ENCODE data around the gene DISP3. TPM values are rescaled to one million over a fixed set of nuclear protein-coding genes. Genes with fewer than 3 reads are reported as not detected.

DISP3 gene
- total RNA-seq, 1 donor from 2014 or later: 0.17 TPM

- DNase-seq (ENCODE audit: low read depth): no peak
- TF ChIP-seq CTCF (IDR thresholded peaks at IDR 0.05; ENCODE audit: insufficient read depth, low read length, poor library complexity, severe bottlenecking): no peak
- Histone ChIP-seq H3K4me3 (ENCODE audit: low read depth, low read length) (no peak overlapping the region), H3K27me3 (ENCODE audit: control insufficient read depth, insufficient read depth, low read length) (no peaks in the 10 kb centered on the region), H3K36me3 (ENCODE audit: control insufficient read depth, insufficient read depth, low read length) (no peaks in the 10 kb centered on the region)
These were observed 51.1 kb downstream of the DISP3 start for GRCh38 chr1:11529763-11530730.

GRCh38 chr1:11530731-11531311 is 51.9 kb downstream of the DISP3 start:
- H3K4me3 ChIP-seq (ENCODE audit: low read depth, low read length): no peak overlapping the region
- no peak for TF ChIP-seq CTCF (IDR thresholded peaks at IDR 0.05; ENCODE audit: insufficient read depth, low read length, poor library complexity, severe bottlenecking)

DNA sequence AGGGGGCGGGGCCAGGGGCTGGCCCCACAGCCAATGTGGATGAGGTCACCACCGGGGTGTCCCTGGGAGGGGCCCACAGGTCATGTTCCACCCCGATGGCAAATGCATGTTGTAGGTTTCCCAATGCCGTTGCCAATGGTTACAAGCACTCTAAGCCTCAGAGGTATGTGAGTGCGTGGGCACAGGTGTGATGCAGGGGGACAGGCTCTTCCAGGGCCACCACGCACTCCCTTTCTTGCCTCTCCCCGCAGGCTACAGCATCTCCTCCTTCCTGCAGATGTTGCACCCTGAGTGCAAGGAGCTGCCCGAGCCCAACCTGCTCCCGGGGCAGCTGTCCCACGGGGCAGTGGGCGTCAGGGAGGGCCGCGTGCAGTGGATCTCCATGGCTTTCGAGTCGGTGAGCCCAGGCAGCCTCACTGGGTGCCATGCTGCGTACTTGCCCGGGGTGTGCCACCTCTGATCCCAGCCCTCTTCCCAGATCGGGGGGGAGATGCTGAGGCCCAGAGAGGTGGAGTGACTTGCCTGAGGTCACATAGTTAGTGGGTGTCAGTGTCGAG is 52.4 kb downstream of the DISP3 start:
- DNase-seq (ENCODE audit: low read depth): no peak
- no peak for TF ChIP-seq CTCF (IDR thresholded peaks at IDR 0.05; ENCODE audit: insufficient read depth, low read length, poor library complexity, severe bottlenecking)
- Histone ChIP-seq H3K4me3 (ENCODE audit: low read depth, low read length) (no peak overlapping the region), H3K27me3 (ENCODE audit: control insufficient read depth, insufficient read depth, low read length) (no peaks in the 10 kb centered on the region), H3K36me3 (ENCODE audit: control insufficient read depth, insufficient read depth, low read length) (no peaks in the 10 kb centered on the region)

More at GRCh38 chr1:11530731-11531311, 51.9 kb downstream of the DISP3 start:
- Histone ChIP-seq H3K36me3 (ENCODE audit: control insufficient read depth, insufficient read depth, low read length) (no peaks in the 10 kb centered on the region), H3K27me3 (ENCODE audit: control insufficient read depth, insufficient read depth, low read length) (no peaks in the 10 kb centered on the region)
- no peak for DNase-seq (ENCODE audit: low read depth)

DNA sequence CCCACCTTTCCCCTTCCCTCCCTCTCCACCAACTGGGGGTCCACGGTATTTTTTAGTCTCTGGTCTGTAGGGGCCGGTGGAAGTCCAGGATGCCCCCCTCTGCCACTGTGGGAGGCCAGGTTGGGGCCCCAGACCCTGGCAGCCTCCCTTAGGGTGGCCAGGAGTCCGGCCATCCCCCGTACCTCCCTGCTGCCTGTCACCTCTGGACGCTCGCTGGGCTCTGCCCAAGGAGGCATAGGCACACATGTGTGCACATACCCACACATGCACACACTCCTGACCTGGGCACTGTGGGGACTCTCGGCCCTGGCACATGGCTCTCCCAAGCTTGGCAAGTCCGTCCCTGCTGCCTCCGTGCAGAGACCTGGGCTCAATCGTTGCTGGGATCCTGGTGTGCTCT is 53.0 kb downstream of the DISP3 start:
- TF ChIP-seq CTCF (IDR thresholded peaks at IDR 0.05; ENCODE audit: insufficient read depth, low read length, poor library complexity, severe bottlenecking): no peak
- Histone ChIP-seq H3K27me3 (ENCODE audit: control insufficient read depth, insufficient read depth, low read length) (no peaks in the 10 kb centered on the region), H3K4me3 (ENCODE audit: low read depth, low read length) (no peak overlapping the region), H3K36me3 (ENCODE audit: control insufficient read depth, insufficient read depth, low read length) (no peaks in the 10 kb centered on the region)
- DNase-seq (ENCODE audit: low read depth): no peak

DNA sequence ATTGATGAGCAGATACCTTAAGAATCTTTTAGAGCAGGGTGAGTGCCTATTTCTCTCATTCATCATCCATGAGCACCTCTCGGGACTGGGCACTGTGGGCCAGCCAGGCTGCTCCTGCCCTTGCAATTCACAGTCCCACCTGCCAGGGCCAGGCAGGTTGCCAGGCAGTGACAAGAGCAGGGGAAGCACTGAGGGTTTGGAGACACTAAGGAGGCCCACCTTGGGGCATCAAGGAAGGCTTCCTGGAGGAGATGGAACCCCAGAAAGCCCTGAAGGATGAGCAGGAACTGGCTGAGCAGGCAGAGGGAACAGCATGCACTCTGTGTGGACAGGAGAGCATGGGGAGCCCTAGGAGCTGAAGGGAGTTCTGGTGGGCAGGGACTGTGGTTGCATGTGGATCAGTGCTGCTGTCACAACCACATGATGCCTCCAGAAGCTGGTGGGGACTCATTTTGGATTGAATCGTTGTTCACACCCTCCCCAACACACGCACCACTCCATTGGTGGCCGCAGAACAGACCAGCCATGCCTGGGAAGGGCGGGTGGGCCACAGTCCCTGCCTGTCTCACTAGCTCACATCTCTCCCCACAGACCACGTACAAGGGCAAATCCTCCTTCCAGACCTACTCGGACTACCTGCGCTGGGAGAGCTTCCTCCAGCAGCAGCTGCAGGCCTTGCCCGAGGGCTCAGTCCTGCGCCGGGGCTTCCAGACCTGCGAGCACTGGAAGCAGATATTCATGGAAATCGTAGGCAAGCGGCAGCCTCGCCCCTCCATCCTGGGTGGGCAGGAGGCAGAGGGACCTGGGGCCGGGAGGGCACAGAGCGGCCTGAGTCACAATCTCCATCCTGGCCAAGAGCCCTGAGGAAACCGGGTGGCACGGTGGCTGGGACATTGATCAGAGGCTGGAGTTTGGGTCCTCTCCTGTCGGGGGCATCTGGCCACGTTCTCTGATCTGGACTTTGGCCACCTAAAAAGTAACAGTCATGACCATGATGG is 55.1 kb downstream of the DISP3 start:
- Histone ChIP-seq H3K36me3 (ENCODE audit: control insufficient read depth, insufficient read depth, low read length) (no peaks in the 10 kb centered on the region), H3K27me3 (ENCODE audit: control insufficient read depth, insufficient read depth, low read length) (no peaks in the 10 kb centered on the region), H3K4me3 (ENCODE audit: low read depth, low read length) (no peak overlapping the region)
- no peak for TF ChIP-seq CTCF (IDR thresholded peaks at IDR 0.05; ENCODE audit: insufficient read depth, low read length, poor library complexity, severe bottlenecking)
- no peak for DNase-seq (ENCODE audit: low read depth)

Measured in kidney epithelial cell (primary cell).